IMR-90 (cell line): ENCODE data around the gene APCDD1L.

Experiments used
- BHLHE40 ChIP-seq: fragments of 150-350 bp; IDR thresholded peaks from 2 replicates; pipeline ENCODE4 v1.6.1; 2016; ENCODE audit warnings: mild to moderate bottlenecking, low read depth, low read length
- CEBPB ChIP-seq: IDR thresholded peaks from 2 replicates; pipeline ENCODE4 v1.6.1; 2012; ENCODE audit warnings: low read depth, low read length, improper control_type of control experiment
- CTCF ChIP-seq: conservative IDR thresholded peaks from 2 replicates; pipeline ENCODE4 v1.5.1; 2012; ENCODE audit warnings: mild to moderate bottlenecking, low read depth, low read length, improper control_type of control experiment
- FOS ChIP-seq: fragments of 150-350 bp; IDR thresholded peaks from 2 replicates; pipeline ENCODE4 v1.6.1; 2016; ENCODE audit warnings: low read depth, low read length
- MAFK ChIP-seq: IDR thresholded peaks from 2 replicates; pipeline ENCODE4 v1.6.1; 2012; ENCODE audit warnings: low read depth, low read length, improper control_type of control experiment
- MAZ ChIP-seq: IDR thresholded peaks from 2 replicates; pipeline ENCODE4 v1.6.1; 2012; ENCODE audit warnings: low read depth, mild to moderate bottlenecking, low read length, improper control_type of control experiment, moderate library complexity, borderline replicate concordance
- POLR2A ChIP-seq: IDR thresholded peaks from 2 replicates; pipeline ENCODE4 v1.6.1; 2012; ENCODE audit warnings: mild to moderate bottlenecking, low read depth, low read length
- RAD21 ChIP-seq: IDR thresholded peaks from 2 replicates; pipeline ENCODE4 v1.6.1; 2012; ENCODE audit warnings: low read length, improper control_type of control experiment
- RCOR1 ChIP-seq: IDR thresholded peaks from 2 replicates; pipeline ENCODE4 v1.6.1; 2012; ENCODE audit warnings: mild to moderate bottlenecking, low read length, improper control_type of control experiment; ENCODE audit not compliant: insufficient replicate concordance
- RFX5 ChIP-seq: IDR thresholded peaks from 2 replicates; pipeline ENCODE4 v1.8.0; 2012; ENCODE audit warnings: low read depth, mild to moderate bottlenecking, low read length, moderate library complexity
- SMC3 ChIP-seq: fragments of 150-350 bp; IDR thresholded peaks from 2 replicates; pipeline ENCODE4 v1.6.1; 2016; ENCODE audit warnings: low read depth, mild to moderate bottlenecking, antibody characterized with exemption, low read length, moderate library complexity
- USF2 ChIP-seq: fragments of 150-350 bp; IDR thresholded peaks from 2 replicates; pipeline ENCODE4 v1.6.1; 2017; ENCODE audit warnings: mild to moderate bottlenecking, antibody characterized with exemption, low read length, low read depth

- TF ChIP-seq CEBPB (no peak), POLR2A (no peak), FOS (no peak), CTCF (no peak), RAD21 (no peak), SMC3 (no peak), RFX5 (no peak), USF2 (no peak), MAFK (no peak), MAZ (no peak), BHLHE40 (no peak), RCOR1 (no peak)
Observed at GRCh38 chr20:58537831-58538230, 22.6 kb upstream of the APCDD1L start.
